GM12878 (cell line): Measurements from ENCODE around the gene YES1. TPM values are rescaled to one million over a fixed set of nuclear protein-coding genes. Genes with fewer than 3 reads are reported as not detected.
"Not testable (repeated sequence)": the region's sequence is repeated elsewhere in the genome, so short reads cannot be mapped to it uniquely, and the experiment has no call there.

Source experiments
- ATAC-seq: fragments of 200-7000 bp; cut with Tn5 transposase; 3 replicates; pipeline ENCODE4 v1.9.1; 2020; ENCODE audit warnings: mild to moderate bottlenecking, moderate library complexity
- BruUV-seq: library from RNA; stranded (reverse); fragments of 400-500 nt; replicated peaks from 2 replicates; lab custom pipeline; 2021; lab: Mats Ljungman, UMichigan
- CTCF ChIA-PET: fragments of 300-600 bp; sonication (Branson Sonifier 250); formaldehyde crosslinking; extraction: SDS; loops from one replicate; lab custom pipeline; 2021; ENCODE audit warnings: inconsistent platforms; lab: Yijun Ruan, JAX
- POLR2A ChIA-PET: fragments of 350-600 bp; formaldehyde crosslinking; extraction: SDS; loops from one replicate; lab custom pipeline; 2021; ENCODE audit warnings: inconsistent platforms; lab: Charles Lee
- RAD21 ChIA-PET: fragments of 300-600 bp; sonication (Branson Sonifier 250); formaldehyde crosslinking; loops from one replicate; lab custom pipeline; 2023; ENCODE audit warnings: antibody characterized with exemption; ENCODE audit not compliant: unreplicated experiment; lab: Charles Lee
- SMC1A ChIA-PET: fragments of 300-600 bp; sonication (Branson Sonifier 250); formaldehyde crosslinking; loops from one replicate; lab custom pipeline; 2023; ENCODE audit not compliant: unreplicated experiment, uncharacterized antibody; lab: Charles Lee
- DNase-seq: peaks from one replicate; pipeline ENCODE4 v3.0.0-alpha.2; 2011; ENCODE audit warnings: low read depth, low spot score
- FAIRE-seq: peaks from 3 replicates; lab custom pipeline; 2011; peaks lifted over from hg19 to GRCh38; lab: Jason Lieb, UNC
- H2AFZ ChIP-seq: 2 replicates; pipeline ENCODE4 v1.6.0; 2011; ENCODE audit warnings: low read depth, low read length, control low read depth; ENCODE audit not compliant: control insufficient read depth
- H3K27ac ChIP-seq: 2 replicates; pipeline ENCODE4 v1.5.1; 2011; ENCODE audit warnings: control low read depth; ENCODE audit not compliant: control insufficient read depth, insufficient read depth
- H3K27me3 ChIP-seq, 2 experiments: replicated peaks in 1 of 2; 2 replicates each; pipeline versions ENCODE4 v1.6.0 to v1.6.1; 2011; ENCODE audit warnings: low read length in 1 of 2; ENCODE audit not compliant: control insufficient read depth in 2 of 2, insufficient read depth in 2 of 2
- H3K36me3 ChIP-seq, 2 experiments: 2 replicates each; pipeline ENCODE4 v1.5.1; 2011; ENCODE audit warnings: low read length in 1 of 2; ENCODE audit not compliant: control insufficient read depth in 2 of 2, insufficient read depth in 2 of 2
- H3K4me1 ChIP-seq: 2 replicates; pipeline ENCODE4 v1.6.1; 2011; ENCODE audit warnings: mild to moderate bottlenecking, low read length, moderate library complexity, mixed read lengths; ENCODE audit not compliant: control insufficient read depth, insufficient read depth
- H3K4me2 ChIP-seq: 2 replicates; pipeline ENCODE4 v1.6.0; 2011; ENCODE audit warnings: control low read depth; ENCODE audit not compliant: control insufficient read depth, insufficient read depth
- H3K4me3 ChIP-seq: fragments of 200-600 bp; sonication (generic); 2 replicates; pipeline ENCODE4 v1.5.1; 2016
- H3K79me2 ChIP-seq: 2 replicates; pipeline ENCODE4 v1.6.0; 2011; ENCODE audit warnings: low read length; ENCODE audit not compliant: control insufficient read depth, insufficient read depth
- H3K9ac ChIP-seq: 2 replicates; pipeline ENCODE4 v1.8.0; 2011; ENCODE audit warnings: low read length, control low read depth, mixed read lengths; ENCODE audit not compliant: control insufficient read depth, insufficient read depth
- H3K9me3 ChIP-seq: replicated peaks from 3 replicates; pipeline ENCODE4 v1.5.1; 2011; ENCODE audit warnings: mild to moderate bottlenecking, low read length; ENCODE audit not compliant: control insufficient read depth, insufficient read depth
- H4K20me1 ChIP-seq: 2 replicates; pipeline ENCODE4 v1.6.0; 2011; ENCODE audit not compliant: control insufficient read depth, insufficient read depth
- CHD1 ChIP-seq: IDR thresholded peaks from 2 replicates; pipeline ENCODE4 v1.6.1; 2012; ENCODE audit warnings: low read depth, low read length, improper control_type of control experiment
- MEF2A ChIP-seq: IDR thresholded peaks from 2 replicates; pipeline ENCODE4 v1.6.1; 2011; ENCODE audit warnings: low read depth, mild to moderate bottlenecking, low read length, moderate library complexity; ENCODE audit not compliant: insufficient read depth
- MTA3 ChIP-seq: IDR thresholded peaks from 2 replicates; pipeline ENCODE4 v1.6.1; 2012; ENCODE audit warnings: low read length, inconsistent platforms, borderline replicate concordance
- POU2F2 ChIP-seq: IDR thresholded peaks from 3 replicates; pipeline ENCODE4 v1.6.1; 2011; ENCODE audit warnings: low read depth, mild to moderate bottlenecking, low read length, borderline replicate concordance
- RELA ChIP-seq: fragments of 450-650 bp; IDR thresholded peaks from 2 replicates; pipeline ENCODE4 v1.8.0; 2014; ENCODE audit warnings: borderline replicate concordance; ENCODE audit not compliant: partially characterized antibody
- WGBS: methylation state at CpG from one replicate; pipeline ENCODE4 v1.1.6; 2016; ENCODE audit warnings: low lambda C conversion rate; ENCODE audit not compliant: insufficient replicate concordance, insufficient coverage; ENCODE audit errors: missing lambda C conversion rate; 5-methylcytosine and 5-hydroxymethylcytosine counted together
- in situ Hi-C: fragments of 300-500 bp; cut with MboI; formaldehyde crosslinking; loops from 9 replicates; pipeline ENCODE4 v1.14.3; 2018; ENCODE audit warnings: mixed read lengths
- intact Hi-C: fragments of 100-400 bp; cut with micrococcal nuclease; formaldehyde crosslinking; loops from one replicate; pipeline ENCODE4 v1.14.2; 2022; ENCODE audit not compliant: unreplicated experiment
- polyA plus RNA-seq, 11 experiments: library from polyadenylated mRNA; depleted of rRNA in 4 of 11; unstranded in 6 of 11; stranded (reverse) in 5 of 11; fragments of >200 nt; fragmentation: Nextera tagmentation in 4 of 11; fragmentation: Illumina TruSeq in 1 of 11; extraction: Ambion mirVana in 4 of 11; extraction: Trizol in 1 of 11; gene quantifications; 1 replicate in 1 of 11; 2 replicates in 10 of 11; pipeline versions ENCODE4 v1.2.1 to v1.2.3, GENCODE V29; 2011 to 2016; ENCODE audit warnings: inconsistent platforms in 2 of 11, missing spikeins in 2 of 11, low read depth in 1 of 11
- total RNA-seq, 4 experiments: library from RNA; depleted of rRNA in 3 of 4; stranded (reverse); fragments of >200 nt in 3 of 4; fragmentation: Illumina TruSeq in 1 of 4; extraction: Trizol in 1 of 4; gene quantifications; 2 replicates each; pipeline versions ENCODE4 v1.2.1 to v1.2.3, GENCODE V29; 2013 to 2021
- TF ChIP-seq, protein P1 (sequence below): fragments of 450-650 bp; IDR thresholded peaks from 2 replicates; pipeline ENCODE4 v1.6.1; 2017; ENCODE audit warnings: low read depth, mild to moderate bottlenecking, moderate library complexity
- TF ChIP-seq, protein P2 (sequence below): IDR thresholded peaks from 2 replicates; pipeline ENCODE4 v1.6.1; 2012; ENCODE audit warnings: low read depth, low read length, improper control_type of control experiment
- TF ChIP-seq, protein P3 (sequence below): fragments of 450-650 bp; IDR thresholded peaks from 2 replicates; pipeline ENCODE4 v1.6.1; 2017; ENCODE audit warnings: mild to moderate bottlenecking, low read depth, inconsistent platforms; ENCODE audit not compliant: poor library complexity, severe bottlenecking

Gene YES1
- total and polyA plus RNA-seq, 10 of the 15 experiments (the other 5 are each of a cell fraction or from before 2014, with no cell fraction given) = 2.3 to 7.9 (median 5.8) TPM

DNA sequence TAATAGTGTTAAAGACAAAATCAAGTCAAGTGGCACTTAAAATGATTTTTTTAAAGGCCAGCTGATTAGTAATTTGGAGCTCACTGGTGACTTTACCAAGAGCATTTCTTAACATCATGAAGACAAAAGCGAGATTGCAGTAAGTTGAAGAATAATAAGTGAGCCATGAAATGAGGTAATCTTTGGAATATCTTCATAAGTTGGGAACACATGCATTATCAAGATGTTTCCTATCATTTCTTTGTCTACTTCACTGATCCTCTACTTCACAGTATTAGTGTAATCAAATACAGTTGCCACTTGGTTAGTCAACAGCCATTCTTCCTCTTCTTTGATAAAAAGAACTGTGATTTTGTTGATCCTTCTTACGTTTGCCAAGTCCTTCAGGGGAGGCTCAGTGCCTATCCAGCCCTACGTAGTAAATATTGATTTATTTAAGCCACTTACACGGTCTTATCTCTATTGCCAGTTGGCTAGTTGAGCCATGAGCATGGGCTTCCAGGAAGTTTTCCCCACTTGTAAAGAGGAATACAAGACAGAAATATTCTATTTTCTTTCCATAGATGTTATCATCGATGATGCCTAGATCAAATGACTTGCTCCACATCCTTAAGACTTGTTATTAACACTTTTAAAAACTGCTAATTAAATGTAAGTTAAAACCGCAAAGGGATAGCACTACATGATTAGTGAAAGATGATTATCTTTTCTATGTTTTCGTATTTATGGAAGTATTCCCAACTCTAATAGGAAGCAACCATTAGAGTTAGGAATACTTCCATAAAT, 46.1 kb downstream of the YES1 start:
- Histone ChIP-seq H3K27ac (no peak overlapping the region), H2AFZ (no peak overlapping the region), H3K27me3 (no peaks in the 10 kb centered on the region), H3K4me2 (no peak overlapping the region), H3K36me3 (no peaks in the 10 kb centered on the region; a peak in 1 of 4 replicates), H3K4me3 (no peak overlapping the region), H3K79me2 (peaks cover 1% of the 10 kb centered on the region; the same call in 1 of the 2 replicates), H3K9me3 (no peaks in the 10 kb centered on the region; the same call in 2 of the 3 replicates), H3K4me1 (no peaks in the 10 kb centered on the region), H4K20me1 (no peaks in the 10 kb centered on the region), H3K9ac (no peak overlapping the region)
- DNase-seq (no peak), FAIRE-seq (no peak), ATAC-seq (no peak)
- ChIA-PET RAD21 (no interaction called here), SMC1A (no interaction called here), CTCF (no interaction called here), POLR2A (no interaction called here)
- intact Hi-C loops (no loop called here), in situ Hi-C loops (no loop called here)
- BruUV-seq = no TSS peak
- TF ChIP-seq, protein P1, sequence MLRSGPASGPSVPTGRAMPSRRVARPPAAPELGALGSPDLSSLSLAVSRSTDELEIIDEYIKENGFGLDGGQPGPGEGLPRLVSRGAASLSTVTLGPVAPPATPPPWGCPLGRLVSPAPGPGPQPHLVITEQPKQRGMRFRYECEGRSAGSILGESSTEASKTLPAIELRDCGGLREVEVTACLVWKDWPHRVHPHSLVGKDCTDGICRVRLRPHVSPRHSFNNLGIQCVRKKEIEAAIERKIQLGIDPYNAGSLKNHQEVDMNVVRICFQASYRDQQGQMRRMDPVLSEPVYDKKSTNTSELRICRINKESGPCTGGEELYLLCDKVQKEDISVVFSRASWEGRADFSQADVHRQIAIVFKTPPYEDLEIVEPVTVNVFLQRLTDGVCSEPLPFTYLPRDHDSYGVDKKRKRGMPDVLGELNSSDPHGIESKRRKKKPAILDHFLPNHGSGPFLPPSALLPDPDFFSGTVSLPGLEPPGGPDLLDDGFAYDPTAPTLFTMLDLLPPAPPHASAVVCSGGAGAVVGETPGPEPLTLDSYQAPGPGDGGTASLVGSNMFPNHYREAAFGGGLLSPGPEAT = no peak
- TF ChIP-seq CHD1 (no peak), MEF2A (no peak), MTA3 (no peak), POU2F2 (no peak), RELA (no peak)
- TF ChIP-seq, protein P2, sequence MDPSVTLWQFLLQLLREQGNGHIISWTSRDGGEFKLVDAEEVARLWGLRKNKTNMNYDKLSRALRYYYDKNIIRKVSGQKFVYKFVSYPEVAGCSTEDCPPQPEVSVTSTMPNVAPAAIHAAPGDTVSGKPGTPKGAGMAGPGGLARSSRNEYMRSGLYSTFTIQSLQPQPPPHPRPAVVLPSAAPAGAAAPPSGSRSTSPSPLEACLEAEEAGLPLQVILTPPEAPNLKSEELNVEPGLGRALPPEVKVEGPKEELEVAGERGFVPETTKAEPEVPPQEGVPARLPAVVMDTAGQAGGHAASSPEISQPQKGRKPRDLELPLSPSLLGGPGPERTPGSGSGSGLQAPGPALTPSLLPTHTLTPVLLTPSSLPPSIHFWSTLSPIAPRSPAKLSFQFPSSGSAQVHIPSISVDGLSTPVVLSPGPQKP = no peak
- TF ChIP-seq, protein P3, sequence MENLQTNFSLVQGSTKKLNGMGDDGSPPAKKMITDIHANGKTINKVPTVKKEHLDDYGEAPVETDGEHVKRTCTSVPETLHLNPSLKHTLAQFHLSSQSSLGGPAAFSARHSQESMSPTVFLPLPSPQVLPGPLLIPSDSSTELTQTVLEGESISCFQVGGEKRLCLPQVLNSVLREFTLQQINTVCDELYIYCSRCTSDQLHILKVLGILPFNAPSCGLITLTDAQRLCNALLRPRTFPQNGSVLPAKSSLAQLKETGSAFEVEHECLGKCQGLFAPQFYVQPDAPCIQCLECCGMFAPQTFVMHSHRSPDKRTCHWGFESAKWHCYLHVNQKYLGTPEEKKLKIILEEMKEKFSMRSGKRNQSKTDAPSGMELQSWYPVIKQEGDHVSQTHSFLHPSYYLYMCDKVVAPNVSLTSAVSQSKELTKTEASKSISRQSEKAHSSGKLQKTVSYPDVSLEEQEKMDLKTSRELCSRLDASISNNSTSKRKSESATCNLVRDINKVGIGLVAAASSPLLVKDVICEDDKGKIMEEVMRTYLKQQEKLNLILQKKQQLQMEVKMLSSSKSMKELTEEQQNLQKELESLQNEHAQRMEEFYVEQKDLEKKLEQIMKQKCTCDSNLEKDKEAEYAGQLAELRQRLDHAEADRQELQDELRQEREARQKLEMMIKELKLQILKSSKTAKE = no peak
- 74% methylated on average over 7 of the region's 7 CpGs for WGBS

DNA sequence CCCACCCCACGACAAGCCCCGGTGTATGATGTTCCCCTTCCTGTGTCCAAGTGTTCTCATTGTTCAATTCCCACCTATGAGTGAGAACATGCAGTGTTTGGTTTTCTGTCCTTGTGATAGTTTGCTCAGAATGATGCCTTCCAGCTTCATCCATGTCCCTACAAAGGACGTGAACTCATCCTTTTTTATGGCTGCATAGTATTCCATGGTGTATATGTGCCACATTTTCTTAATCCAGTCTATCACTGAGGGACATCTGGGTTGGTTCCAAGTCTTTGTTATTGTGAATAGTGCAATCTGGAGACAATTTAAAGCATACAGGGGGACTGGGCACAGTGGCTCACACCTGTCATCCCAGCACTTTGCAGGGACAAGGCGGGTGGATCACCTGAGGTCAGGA, 52.2 kb downstream of the YES1 start:
- H3K79me2 ChIP-seq, BruUV-seq: not testable (repeated sequence)
- CTCF ChIA-PET = interaction anchor here (1.1 kb wide), 1 partner anchor 19 kb away, joined by 4 read pairs; no protein-coding TSS in a partner anchor

More for the DNA sequence above, 52.2 kb downstream of the YES1 start:
- H3K36me3 ChIP-seq, H3K27me3 ChIP-seq, ATAC-seq, H2AFZ ChIP-seq, H3K4me3 ChIP-seq, H4K20me1 ChIP-seq, POLR2A ChIA-PET, FAIRE-seq, DNase-seq, H3K4me2 ChIP-seq, RAD21 ChIA-PET, H3K9me3 ChIP-seq, intact Hi-C loops, SMC1A ChIA-PET, H3K27ac ChIP-seq, H3K4me1 ChIP-seq, in situ Hi-C loops, H3K9ac ChIP-seq: not testable (repeated sequence)
- 100% methylated on average over 3 of the region's 4 CpGs for whole genome bisulfite sequencing
